Measurements from ENCODE around the gene MEP1B.
"Not testable (repeated sequence)": the region's sequence is repeated elsewhere in the genome, so short reads cannot be mapped to it uniquely, and the experiment has no call there.

Gene MEP1B

GRCh38 chr18:32209685-32210445, 20.0 kb downstream of the MEP1B start:
- no peak for DNase-seq

- no peak for DNase-seq
Measured at GRCh38 chr18:32213693-32214092, 23.9 kb downstream of the MEP1B start.

GRCh38 chr18:32216390-32216789, 26.6 kb downstream of the MEP1B start:
- no peak for DNase-seq

GRCh38 chr18:32219431-32220018, 29.7 kb downstream of the MEP1B start:
- no peak for DNase-seq

- DNase-seq = not testable (repeated sequence)
Measured at GRCh38 chr18:32233348-32233747, 43.5 kb downstream of the MEP1B start.

GRCh38 chr18:32237049-32237448, 47.2 kb downstream of the MEP1B start:
- DNase-seq = no peak

- no peak for DNase-seq
Measured at GRCh38 chr18:32238635-32239268, 48.9 kb downstream of the MEP1B start.

- no peak for DNase-seq
Measured at GRCh38 chr18:32242395-32242794, 52.6 kb downstream of the MEP1B start.

- DNase-seq = no peak
Measured at GRCh38 chr18:32243358-32243757, 53.5 kb downstream of the MEP1B start.

GRCh38 chr18:32244881-32245280, 55.0 kb downstream of the MEP1B start:
- no peak for DNase-seq

- DNase-seq = no peak
Measured at GRCh38 chr18:32249147-32249929, 59.5 kb downstream of the MEP1B start.

- DNase-seq = no peak
Measured at GRCh38 chr18:32251466-32251865, 61.6 kb downstream of the MEP1B start.

- DNase-seq = no peak
Measured at GRCh38 chr18:32252141-32252860, 62.5 kb downstream of the MEP1B start.

GRCh38 chr18:32255570-32255969, 65.7 kb downstream of the MEP1B start:
- no peak for DNase-seq

GRCh38 chr18:32257084-32257785, 67.4 kb downstream of the MEP1B start:
- no peak for DNase-seq

GRCh38 chr18:32258148-32258547, 68.3 kb downstream of the MEP1B start:
- no peak for DNase-seq

- no peak for DNase-seq
Measured at GRCh38 chr18:32258558-32259204, 68.8 kb downstream of the MEP1B start.

- no peak for DNase-seq
Measured at GRCh38 chr18:32259553-32259952, 69.7 kb downstream of the MEP1B start.

- no peak for DNase-seq
Measured at GRCh38 chr18:32261003-32261402, 71.2 kb downstream of the MEP1B start.

- no peak for DNase-seq
Measured at GRCh38 chr18:32262092-32262491, 72.3 kb downstream of the MEP1B start.

GRCh38 chr18:32264401-32264800, 74.6 kb downstream of the MEP1B start:
- DNase-seq = no peak

GRCh38 chr18:32267463-32267862, 77.6 kb downstream of the MEP1B start:
- no peak for DNase-seq

Measured in activated T-cell treated with anti-CD3 and anti-CD28 coated beads, Interleukin-2, amount 50 U/mL, for 1 hour (primary cell).